K562 (cell line): ENCODE results near the gene CCDC61. TPM values are rescaled to one million over a fixed set of nuclear protein-coding genes. Genes with fewer than 3 reads are reported as not detected.

Experiments used
- ARHGAP35 ChIP-seq: fragments of 450-650 bp; IDR thresholded peaks from 2 replicates; pipeline ENCODE4 v1.6.1; 2018; ENCODE audit not compliant: partially characterized antibody
- BRD9 ChIP-seq: fragments of 450-650 bp; IDR thresholded peaks from 2 replicates; pipeline ENCODE4 v1.6.1; 2018; ENCODE audit warnings: low read depth; ENCODE audit not compliant: partially characterized antibody
- CREB5 ChIP-seq: fragments of 250-450 bp; sonication (Bioruptor Pico); IDR thresholded peaks from 2 replicates; pipeline ENCODE4 v1.5.0; 2020; ENCODE audit warnings: mild to moderate bottlenecking
- FIP1L1 ChIP-seq: fragments of 200-400 bp; formaldehyde crosslinking; IDR thresholded peaks from 2 replicates; pipeline ENCODE4 v1.6.1; 2018; ENCODE audit warnings: mild to moderate bottlenecking, low read depth, low read length; ENCODE audit not compliant: poor library complexity, severe bottlenecking
- HIVEP1 ChIP-seq: fragments of 250-450 bp; sonication (Bioruptor Pico); IDR thresholded peaks from 2 replicates; pipeline ENCODE4 v1.4.0; 2020; ENCODE audit warnings: mild to moderate bottlenecking
- HMG20B ChIP-seq: fragments of 250-450 bp; sonication (Bioruptor Pico); IDR thresholded peaks from 2 replicates; pipeline ENCODE4 v1.5.0; 2021; ENCODE audit warnings: mild to moderate bottlenecking
- MYC ChIP-seq, 2 experiments: fragments of 250-450 bp in 1 of 2; sonication (Bioruptor Pico) in 1 of 2; IDR thresholded peaks; 2 replicates each; pipeline versions ENCODE4 v1.5.1 to v1.6.1; 2012 to 2021; ENCODE audit warnings: low read depth in 2 of 2, borderline replicate concordance in 1 of 2, improper control_type of control experiment in 1 of 2, low read length in 1 of 2, mild to moderate bottlenecking in 1 of 2, moderate library complexity in 1 of 2
- RBM39 ChIP-seq: fragments of 200-400 bp; formaldehyde crosslinking; optimal IDR thresholded peaks from 2 replicates; pipeline ENCODE3; 2018; ENCODE audit warnings: low read depth, low read length
- TCF3 ChIP-seq: sonication (generic); formaldehyde crosslinking; IDR thresholded peaks from 2 replicates; pipeline ENCODE4 v1.4.0; 2020; ENCODE audit warnings: mild to moderate bottlenecking, missing genetic modification reagents
- YY1 ChIP-seq, 3 experiments: IDR thresholded peaks; 2 replicates each; pipeline ENCODE4 v1.6.1; 2011; ENCODE audit warnings: low read length in 2 of 3, mild to moderate bottlenecking in 2 of 3, moderate library complexity in 2 of 3, borderline replicate concordance in 1 of 3, control low read depth in 1 of 3, low read depth in 1 of 3; ENCODE audit not compliant: insufficient read depth in 3 of 3, insufficient replicate concordance in 2 of 3, control insufficient read depth in 1 of 3, insufficient read length in 1 of 3; ENCODE audit errors: extremely low read depth in 1 of 3
- polyA plus RNA-seq, 8 experiments: library from polyadenylated mRNA; depleted of rRNA in 4 of 8; stranded (reverse) in 5 of 8; unstranded in 3 of 8; fragments of >200 nt; fragmentation: Nextera tagmentation in 2 of 8; fragmentation: Illumina TruSeq in 1 of 8; extraction: Ambion mirVana in 2 of 8; extraction: Trizol in 1 of 8; gene quantifications; 2 replicates each; pipeline versions ENCODE4 v1.2.1 to v1.2.3, GENCODE V29; 2011 to 2014; ENCODE audit warnings: inconsistent platforms in 1 of 8, missing spikeins in 1 of 8
- total RNA-seq, 7 experiments: library from RNA; depleted of rRNA in 6 of 7; stranded (reverse); fragments of >200 nt in 6 of 7; fragmentation: Illumina TruSeq in 2 of 7; extraction: Trizol in 2 of 7; gene quantifications; 2 replicates each; pipeline versions ENCODE4 v1.2.1 to v1.2.3, GENCODE V29; 2011 to 2021; ENCODE audit warnings: low replicate concordance in 1 of 7
- TF ChIP-seq, protein P1 (sequence below), 2 experiments: fragments of 450-650 bp; formaldehyde crosslinking in 1 of 2; IDR thresholded peaks; 2 replicates each; pipeline versions ENCODE4 v1.4.0 to v1.6.1; 2014 to 2020; ENCODE audit warnings: mild to moderate bottlenecking in 2 of 2, borderline replicate concordance in 1 of 2, low read depth in 1 of 2
- TF ChIP-seq, protein P2 (sequence below): sonication (generic); formaldehyde crosslinking; IDR thresholded peaks from 2 replicates; pipeline ENCODE4 v1.5.0; 2020; ENCODE audit warnings: missing genetic modification reagents

Gene CCDC61
- total and polyA plus RNA-seq, 9 of the 15 experiments (the other 6 are each of a cell fraction or from before 2014, with no cell fraction given): 0.07 to 27.0 (median 10.3) TPM

GRCh38 chr19:45994998-45995714, at the start of gene CCDC61 (continued):
- TF ChIP-seq, protein P1, sequence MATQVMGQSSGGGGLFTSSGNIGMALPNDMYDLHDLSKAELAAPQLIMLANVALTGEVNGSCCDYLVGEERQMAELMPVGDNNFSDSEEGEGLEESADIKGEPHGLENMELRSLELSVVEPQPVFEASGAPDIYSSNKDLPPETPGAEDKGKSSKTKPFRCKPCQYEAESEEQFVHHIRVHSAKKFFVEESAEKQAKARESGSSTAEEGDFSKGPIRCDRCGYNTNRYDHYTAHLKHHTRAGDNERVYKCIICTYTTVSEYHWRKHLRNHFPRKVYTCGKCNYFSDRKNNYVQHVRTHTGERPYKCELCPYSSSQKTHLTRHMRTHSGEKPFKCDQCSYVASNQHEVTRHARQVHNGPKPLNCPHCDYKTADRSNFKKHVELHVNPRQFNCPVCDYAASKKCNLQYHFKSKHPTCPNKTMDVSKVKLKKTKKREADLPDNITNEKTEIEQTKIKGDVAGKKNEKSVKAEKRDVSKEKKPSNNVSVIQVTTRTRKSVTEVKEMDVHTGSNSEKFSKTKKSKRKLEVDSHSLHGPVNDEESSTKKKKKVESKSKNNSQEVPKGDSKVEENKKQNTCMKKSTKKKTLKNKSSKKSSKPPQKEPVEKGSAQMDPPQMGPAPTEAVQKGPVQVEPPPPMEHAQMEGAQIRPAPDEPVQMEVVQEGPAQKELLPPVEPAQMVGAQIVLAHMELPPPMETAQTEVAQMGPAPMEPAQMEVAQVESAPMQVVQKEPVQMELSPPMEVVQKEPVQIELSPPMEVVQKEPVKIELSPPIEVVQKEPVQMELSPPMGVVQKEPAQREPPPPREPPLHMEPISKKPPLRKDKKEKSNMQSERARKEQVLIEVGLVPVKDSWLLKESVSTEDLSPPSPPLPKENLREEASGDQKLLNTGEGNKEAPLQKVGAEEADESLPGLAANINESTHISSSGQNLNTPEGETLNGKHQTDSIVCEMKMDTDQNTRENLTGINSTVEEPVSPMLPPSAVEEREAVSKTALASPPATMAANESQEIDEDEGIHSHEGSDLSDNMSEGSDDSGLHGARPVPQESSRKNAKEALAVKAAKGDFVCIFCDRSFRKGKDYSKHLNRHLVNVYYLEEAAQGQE (IDR thresholded peaks at IDR 0.05; ENCODE audit: borderline replicate concordance): peak; percentile 36; the same call in 1 of the 2 replicates
- TF ChIP-seq, protein P1 (CRISPR knock-in tag; IDR thresholded peaks at IDR 0.05; ENCODE audit: low read depth): 0 out of 2 replicates have a peak, but pooled peaks have one; percentile 56
- TF ChIP-seq HIVEP1 (CRISPR knock-in tag): 0 out of 2 replicates have a peak, but pooled peaks have one; percentile 16
- TF ChIP-seq RBM39: no peak
- TF ChIP-seq MYC (IDR thresholded peaks at IDR 0.05; ENCODE audit: low read depth, low read length): peak; percentile 98
- TF ChIP-seq MYC (CRISPR knock-in tag; IDR thresholded peaks at IDR 0.05; ENCODE audit: borderline replicate concordance, low read depth): no peak
- TF ChIP-seq, protein P2, sequence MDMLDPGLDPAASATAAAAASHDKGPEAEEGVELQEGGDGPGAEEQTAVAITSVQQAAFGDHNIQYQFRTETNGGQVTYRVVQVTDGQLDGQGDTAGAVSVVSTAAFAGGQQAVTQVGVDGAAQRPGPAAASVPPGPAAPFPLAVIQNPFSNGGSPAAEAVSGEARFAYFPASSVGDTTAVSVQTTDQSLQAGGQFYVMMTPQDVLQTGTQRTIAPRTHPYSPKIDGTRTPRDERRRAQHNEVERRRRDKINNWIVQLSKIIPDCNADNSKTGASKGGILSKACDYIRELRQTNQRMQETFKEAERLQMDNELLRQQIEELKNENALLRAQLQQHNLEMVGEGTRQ (CRISPR knock-in tag): peak; percentile 89
- peak; percentile 48 for TF ChIP-seq ARHGAP35
- TF ChIP-seq YY1 (IDR thresholded peaks at IDR 0.05; ENCODE audit: borderline replicate concordance in 1 of 3, control insufficient read depth in 1 of 3, extremely low read depth in 1 of 3, insufficient read depth in 3 of 3, insufficient read length in 1 of 3, insufficient replicate concordance in 2 of 3, low read depth in 1 of 3, low read length in 2 of 3): no peak
- no peak for TF ChIP-seq TCF3 (CRISPR knock-in tag)
- TF ChIP-seq HMG20B (CRISPR knock-in tag): no peak
- no peak for TF ChIP-seq CREB5 (CRISPR knock-in tag)
- TF ChIP-seq BRD9: peak; percentile 67
- no peak for TF ChIP-seq FIP1L1
